ENCODE results near the gene PPL. TPM values are rescaled to one million over a fixed set of nuclear protein-coding genes. Genes with fewer than 3 reads are reported as not detected.
"Not testable (repeated sequence)": the region's sequence is repeated elsewhere in the genome, so short reads cannot be mapped to it uniquely, and the experiment has no call there.

PPL gene
- total RNA-seq, 1 experiment from 2014 or later, result 28.5 TPM

- ChIA-PET POLR2A (interaction anchor here (1.4 kb wide), 1 partner anchor 62 kb away, joined by 3 read pairs; no protein-coding TSS in a partner anchor), CTCF (interaction anchor here (0.9 kb wide), 1 partner anchor 61 kb away, joined by 3 read pairs; no protein-coding TSS in a partner anchor)
- ATAC-seq, result not testable (repeated sequence)
Measured at GRCh38 chr16:4963527-4963926, 26.6 kb upstream of the PPL start.

GRCh38 chr16:4962716-4963115 lies 25.8 kb upstream of the PPL start:
- peaks cover 10% of the 10 kb centered on the region for H3K4me1 Mint-ChIP-seq
- no peak for TF ChIP-seq ZNF281 (CRISPR knock-in tag; IDR thresholded peaks at IDR 0.05)
- no peak for TF ChIP-seq E2F4 (CRISPR knock-in tag; IDR thresholded peaks at IDR 0.05; ENCODE audit: borderline replicate concordance, low read depth)
- no peak for TF ChIP-seq ZNF671 (CRISPR knock-in tag; IDR thresholded peaks at IDR 0.05)
- no peak for TF ChIP-seq SMAD3 (CRISPR knock-in tag; IDR thresholded peaks at IDR 0.05; ENCODE audit: borderline replicate concordance)
- TF ChIP-seq CBFB (CRISPR knock-in tag; IDR thresholded peaks at IDR 0.05; ENCODE audit: low read depth), result no peak
- TF ChIP-seq ATF1 (CRISPR knock-in tag; IDR thresholded peaks at IDR 0.05), result no peak
- TF ChIP-seq SP1 (CRISPR knock-in tag; conservative IDR thresholded peaks at IDR 0.05), result no peak
- TF ChIP-seq GTF2I (CRISPR knock-in tag; conservative IDR thresholded peaks at IDR 0.05), result no peak
- TF ChIP-seq JUN (CRISPR knock-in tag; IDR thresholded peaks at IDR 0.05), result no peak
- TF ChIP-seq GRHL2 (CRISPR knock-in tag; IDR thresholded peaks at IDR 0.05; ENCODE audit: insufficient replicate concordance, severe bottlenecking), result no peak
- TF ChIP-seq E2F1 (CRISPR knock-in tag; IDR thresholded peaks at IDR 0.05), result no peak
- no peaks in the 10 kb centered on the region for H3K9me3 Mint-ChIP-seq
- H3K4me3 Mint-ChIP-seq, result no peak overlapping the region
- H3K27me3 Mint-ChIP-seq (ENCODE audit: low read depth), result peaks cover 9% of the 10 kb centered on the region
- ChIA-PET POLR2A (no interaction called here), CTCF (interaction anchor here (1.4 kb wide), 1 partner anchor 62 kb away, joined by 4 read pairs; no protein-coding TSS in a partner anchor)
- no peak overlapping the region for H3K27ac Mint-ChIP-seq
- ATAC-seq (no peak), DNase-seq (ENCODE audit: low spot score) (no peak)
- no peaks in the 10 kb centered on the region for H3K36me3 Mint-ChIP-seq

More at GRCh38 chr16:4963527-4963926, 26.6 kb upstream of the PPL start:
- H3K36me3 Mint-ChIP-seq; DNase-seq (ENCODE audit: low spot score); H3K9me3 Mint-ChIP-seq; H3K27ac Mint-ChIP-seq; H3K4me3 Mint-ChIP-seq; H3K27me3 Mint-ChIP-seq (ENCODE audit: low read depth): not testable (repeated sequence)
- H3K4me1 Mint-ChIP-seq, result peaks cover 14% of the 10 kb centered on the region
- TF ChIP-seq GABPB1 (CRISPR knock-in tag; IDR thresholded peaks at IDR 0.05), result peak; percentile 34; the same call in 1 of the 2 replicates

GRCh38 chr16:4960579-4960978 lies 23.6 kb upstream of the PPL start:
- ATAC-seq, result no peak
- DNase-seq (ENCODE audit: low spot score), result no peak
- H3K27ac Mint-ChIP-seq, result no peak overlapping the region
- H3K4me1 Mint-ChIP-seq, result peaks cover 20% of the 10 kb centered on the region
- CTCF ChIA-PET, result interaction anchor here (6.0 kb wide), 1 partner anchor 64 kb away, joined by 46 read pairs; no protein-coding TSS in a partner anchor
- TF ChIP-seq KAT7 (CRISPR knock-in tag; IDR thresholded peaks at IDR 0.05; ENCODE audit: borderline replicate concordance) (no peak), HMGA2 (CRISPR knock-in tag; IDR thresholded peaks at IDR 0.05) (no peak), MXD4 (CRISPR knock-in tag; IDR thresholded peaks at IDR 0.05; ENCODE audit: borderline replicate concordance) (no peak), FOXP1 (CRISPR knock-in tag; IDR thresholded peaks at IDR 0.05; ENCODE audit: borderline replicate concordance) (no peak), SOX15 (CRISPR knock-in tag; IDR thresholded peaks at IDR 0.05) (no peak)
- no peaks in the 10 kb centered on the region for H3K9me3 Mint-ChIP-seq
- POLR2A ChIA-PET, result no interaction called here
- H3K36me3 Mint-ChIP-seq, result no peaks in the 10 kb centered on the region
- H3K4me3 Mint-ChIP-seq, result no peak overlapping the region
- peaks cover 13% of the 10 kb centered on the region for H3K27me3 Mint-ChIP-seq (ENCODE audit: low read depth)
